ENCODE measurements around the gene B4GALT2. TPM values are rescaled to one million over a fixed set of nuclear protein-coding genes. Genes with fewer than 3 reads are reported as not detected.

Gene B4GALT2
- total and polyA plus RNA-seq, 9 of the 15 experiments (the other 6 are each of a cell fraction or from before 2014, with no cell fraction given) = 1.3 to 86.8 (median 43.8) TPM

DNA sequence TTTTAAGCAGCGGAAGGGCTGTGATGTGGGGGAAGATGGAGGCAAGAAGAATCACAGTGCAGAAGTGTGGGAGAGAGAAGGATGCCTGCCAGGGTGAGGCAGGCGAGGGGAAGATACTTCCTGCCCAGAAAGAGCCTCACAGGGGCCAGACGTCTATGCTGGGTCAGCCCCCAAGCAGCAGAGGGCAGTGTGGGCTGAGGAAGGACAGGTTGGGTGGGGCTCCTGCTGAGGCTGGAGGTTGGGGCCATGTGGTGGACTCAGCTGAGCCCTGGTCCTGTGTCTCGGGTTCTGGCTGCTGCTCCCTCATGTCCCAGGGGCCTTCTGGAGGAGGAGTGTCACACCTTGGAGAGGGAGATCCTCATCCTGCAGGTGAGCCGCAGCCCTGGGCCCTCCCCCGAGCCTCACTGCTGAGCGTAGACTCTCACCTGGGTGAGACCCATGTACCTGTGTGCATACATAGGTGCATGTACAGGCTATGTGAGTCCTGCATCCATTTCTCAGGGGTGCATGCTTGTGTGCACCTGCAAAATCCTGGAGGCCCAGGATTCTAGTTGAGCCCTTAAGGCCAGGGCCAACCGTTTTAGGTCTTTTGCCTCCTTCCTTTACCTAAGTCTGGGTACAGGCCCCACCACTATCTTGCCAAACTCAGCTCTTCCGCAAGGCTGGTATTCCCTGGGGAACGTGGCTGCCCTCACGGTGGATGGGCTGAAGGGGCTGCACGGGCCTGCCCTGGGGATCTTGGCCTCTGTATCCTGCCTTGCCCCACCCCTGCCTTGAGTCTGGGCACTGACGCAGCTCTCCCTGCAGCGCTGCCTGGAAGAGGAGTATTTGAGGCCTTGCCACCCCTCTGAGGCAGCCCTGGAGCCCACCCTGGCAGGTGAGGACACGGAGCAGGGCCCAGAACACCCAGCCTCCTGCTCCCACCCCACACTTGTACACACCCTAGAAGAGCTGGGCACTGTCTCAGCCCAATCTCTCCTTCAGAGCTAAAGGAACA is 16.1 kb downstream of the B4GALT2 start (continued):
- TF ChIP-seq, protein P1, sequence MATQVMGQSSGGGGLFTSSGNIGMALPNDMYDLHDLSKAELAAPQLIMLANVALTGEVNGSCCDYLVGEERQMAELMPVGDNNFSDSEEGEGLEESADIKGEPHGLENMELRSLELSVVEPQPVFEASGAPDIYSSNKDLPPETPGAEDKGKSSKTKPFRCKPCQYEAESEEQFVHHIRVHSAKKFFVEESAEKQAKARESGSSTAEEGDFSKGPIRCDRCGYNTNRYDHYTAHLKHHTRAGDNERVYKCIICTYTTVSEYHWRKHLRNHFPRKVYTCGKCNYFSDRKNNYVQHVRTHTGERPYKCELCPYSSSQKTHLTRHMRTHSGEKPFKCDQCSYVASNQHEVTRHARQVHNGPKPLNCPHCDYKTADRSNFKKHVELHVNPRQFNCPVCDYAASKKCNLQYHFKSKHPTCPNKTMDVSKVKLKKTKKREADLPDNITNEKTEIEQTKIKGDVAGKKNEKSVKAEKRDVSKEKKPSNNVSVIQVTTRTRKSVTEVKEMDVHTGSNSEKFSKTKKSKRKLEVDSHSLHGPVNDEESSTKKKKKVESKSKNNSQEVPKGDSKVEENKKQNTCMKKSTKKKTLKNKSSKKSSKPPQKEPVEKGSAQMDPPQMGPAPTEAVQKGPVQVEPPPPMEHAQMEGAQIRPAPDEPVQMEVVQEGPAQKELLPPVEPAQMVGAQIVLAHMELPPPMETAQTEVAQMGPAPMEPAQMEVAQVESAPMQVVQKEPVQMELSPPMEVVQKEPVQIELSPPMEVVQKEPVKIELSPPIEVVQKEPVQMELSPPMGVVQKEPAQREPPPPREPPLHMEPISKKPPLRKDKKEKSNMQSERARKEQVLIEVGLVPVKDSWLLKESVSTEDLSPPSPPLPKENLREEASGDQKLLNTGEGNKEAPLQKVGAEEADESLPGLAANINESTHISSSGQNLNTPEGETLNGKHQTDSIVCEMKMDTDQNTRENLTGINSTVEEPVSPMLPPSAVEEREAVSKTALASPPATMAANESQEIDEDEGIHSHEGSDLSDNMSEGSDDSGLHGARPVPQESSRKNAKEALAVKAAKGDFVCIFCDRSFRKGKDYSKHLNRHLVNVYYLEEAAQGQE (IDR thresholded peaks at IDR 0.05; ENCODE audit: borderline replicate concordance) = peak; percentile 70
- TF ChIP-seq, protein P1 (CRISPR knock-in tag; IDR thresholded peaks at IDR 0.05; ENCODE audit: low read depth) = no peak
- TF ChIP-seq, protein P2, sequence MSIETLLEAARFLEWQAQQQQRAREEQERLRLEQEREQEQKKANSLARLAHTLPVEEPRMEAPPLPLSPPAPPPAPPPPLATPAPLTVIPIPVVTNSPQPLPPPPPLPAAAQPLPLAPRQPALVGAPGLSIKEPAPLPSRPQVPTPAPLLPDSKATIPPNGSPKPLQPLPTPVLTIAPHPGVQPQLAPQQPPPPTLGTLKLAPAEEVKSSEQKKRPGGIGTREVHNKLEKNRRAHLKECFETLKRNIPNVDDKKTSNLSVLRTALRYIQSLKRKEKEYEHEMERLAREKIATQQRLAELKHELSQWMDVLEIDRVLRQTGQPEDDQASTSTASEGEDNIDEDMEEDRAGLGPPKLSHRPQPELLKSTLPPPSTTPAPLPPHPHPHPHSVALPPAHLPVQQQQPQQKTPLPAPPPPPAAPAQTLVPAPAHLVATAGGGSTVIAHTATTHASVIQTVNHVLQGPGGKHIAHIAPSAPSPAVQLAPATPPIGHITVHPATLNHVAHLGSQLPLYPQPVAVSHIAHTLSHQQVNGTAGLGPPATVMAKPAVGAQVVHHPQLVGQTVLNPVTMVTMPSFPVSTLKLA (conservative IDR thresholded peaks at IDR 0.05) = peak in 1 of 2 experiments; percentile 60; a peak in 3 of 4 replicates
- TF ChIP-seq, protein P3, sequence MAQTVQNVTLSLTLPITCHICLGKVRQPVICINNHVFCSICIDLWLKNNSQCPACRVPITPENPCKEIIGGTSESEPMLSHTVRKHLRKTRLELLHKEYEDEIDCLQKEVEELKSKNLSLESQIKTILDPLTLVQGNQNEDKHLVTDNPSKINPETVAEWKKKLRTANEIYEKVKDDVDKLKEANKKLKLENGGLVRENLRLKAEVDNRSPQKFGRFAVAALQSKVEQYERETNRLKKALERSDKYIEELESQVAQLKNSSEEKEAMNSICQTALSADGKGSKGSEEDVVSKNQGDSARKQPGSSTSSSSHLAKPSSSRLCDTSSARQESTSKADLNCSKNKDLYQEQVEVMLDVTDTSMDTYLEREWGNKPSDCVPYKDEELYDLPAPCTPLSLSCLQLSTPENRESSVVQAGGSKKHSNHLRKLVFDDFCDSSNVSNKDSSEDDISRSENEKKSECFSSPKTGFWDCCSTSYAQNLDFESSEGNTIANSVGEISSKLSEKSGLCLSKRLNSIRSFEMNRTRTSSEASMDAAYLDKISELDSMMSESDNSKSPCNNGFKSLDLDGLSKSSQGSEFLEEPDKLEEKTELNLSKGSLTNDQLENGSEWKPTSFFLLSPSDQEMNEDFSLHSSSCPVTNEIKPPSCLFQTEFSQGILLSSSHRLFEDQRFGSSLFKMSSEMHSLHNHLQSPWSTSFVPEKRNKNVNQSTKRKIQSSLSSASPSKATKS (CRISPR knock-in tag; IDR thresholded peaks at IDR 0.05) = no peak
- TF ChIP-seq MAZ (CRISPR knock-in tag; conservative IDR thresholded peaks at IDR 0.05 in 1 of 2, IDR thresholded peaks at IDR 0.05 in 1 of 2) (peak; percentile 57 to 95; a peak in 3 of 4 replicates), NR2C2 (CRISPR knock-in tag; IDR thresholded peaks at IDR 0.05) (no peak), NR2C2 (tag; IDR thresholded peaks at IDR 0.05) (no peak), SP1 (CRISPR knock-in tag; IDR thresholded peaks at IDR 0.05) (0 out of 2 replicates have a peak, but pooled peaks have one; percentile 41), BHLHE40 (IDR thresholded peaks at IDR 0.05; ENCODE audit: low read length) (no peak), CC2D1A (IDR thresholded peaks at IDR 0.05) (peak; percentile 32; the same call in 1 of the 2 replicates), HEY1 (CRISPR knock-in tag; IDR thresholded peaks at IDR 0.05; ENCODE audit: borderline replicate concordance) (no peak)
- TF ChIP-seq, protein P4, sequence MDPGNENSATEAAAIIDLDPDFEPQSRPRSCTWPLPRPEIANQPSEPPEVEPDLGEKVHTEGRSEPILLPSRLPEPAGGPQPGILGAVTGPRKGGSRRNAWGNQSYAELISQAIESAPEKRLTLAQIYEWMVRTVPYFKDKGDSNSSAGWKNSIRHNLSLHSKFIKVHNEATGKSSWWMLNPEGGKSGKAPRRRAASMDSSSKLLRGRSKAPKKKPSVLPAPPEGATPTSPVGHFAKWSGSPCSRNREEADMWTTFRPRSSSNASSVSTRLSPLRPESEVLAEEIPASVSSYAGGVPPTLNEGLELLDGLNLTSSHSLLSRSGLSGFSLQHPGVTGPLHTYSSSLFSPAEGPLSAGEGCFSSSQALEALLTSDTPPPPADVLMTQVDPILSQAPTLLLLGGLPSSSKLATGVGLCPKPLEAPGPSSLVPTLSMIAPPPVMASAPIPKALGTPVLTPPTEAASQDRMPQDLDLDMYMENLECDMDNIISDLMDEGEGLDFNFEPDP (CRISPR knock-in tag; IDR thresholded peaks at IDR 0.05) = no peak

All from K562 (cell line).